Vagina (tissue), 2 donors: ENCODE measurements around the gene MKS1. TPM values are rescaled to one million over a fixed set of nuclear protein-coding genes. Genes with fewer than 3 reads are reported as not detected.

Source experiments
- DNase-seq, 2 donors: peaks; one replicate each; pipeline ENCODE4 v3.0.0-alpha.2; 2017; ENCODE audit errors: extremely low spot score in 2 of 2
- H3K27ac ChIP-seq: fragments of 200-600 bp; sonication (generic); one replicate; pipeline ENCODE4 v1.5.1; 2019
- H3K27me3 ChIP-seq: fragments of 200-600 bp; sonication (generic); one replicate; pipeline ENCODE4 v1.5.1; 2019
- H3K36me3 ChIP-seq, 2 donors: fragments of 200-600 bp; sonication (generic); one replicate each; pipeline ENCODE4 v1.5.1; 2017 to 2019
- H3K4me1 ChIP-seq: fragments of 200-600 bp; sonication (generic); one replicate; pipeline ENCODE4 v1.5.1; 2019
- H3K4me3 ChIP-seq, 2 donors: fragments of 200-600 bp; sonication (generic); 1 replicate in 1 of 2; 2 replicates in 1 of 2; pipeline ENCODE4 v1.5.1; 2016 to 2019
- H3K9me3 ChIP-seq: fragments of 200-600 bp; sonication (generic); one replicate; pipeline ENCODE4 v1.5.1; 2019
- POLR2A ChIP-seq, 2 donors: fragments of 450-650 bp; IDR thresholded peaks; one replicate each; pipeline ENCODE4 v1.6.1; 2017; ENCODE audit warnings: antibody characterized with exemption in 2 of 2, mild to moderate bottlenecking in 2 of 2, moderate library complexity in 2 of 2
- POLR2AphosphoS5 ChIP-seq, 2 donors: sonication (generic); formaldehyde crosslinking; IDR thresholded peaks; one replicate each; pipeline ENCODE4 v1.9.0; 2017; ENCODE audit warnings: antibody characterized with exemption in 2 of 2, mild to moderate bottlenecking in 2 of 2, low read depth in 1 of 2; ENCODE audit not compliant: insufficient read depth in 1 of 2
- intact Hi-C: fragments of 100-400 bp; cut with DNase I; formaldehyde crosslinking; loops from one replicate; pipeline ENCODE4 v1.15.1; 2023
- total RNA-seq: library from RNA; depleted of rRNA; stranded (reverse); fragments of >200 nt; gene quantifications from one replicate; pipeline ENCODE4 v1.2.3, GENCODE V29; 2016
- TF ChIP-seq, protein P1 (sequence below), 3 experiments: fragments of 450-650 bp in 2 of 3; fragments of 200-600 bp in 1 of 3; sonication (generic) in 1 of 3; IDR thresholded peaks; one replicate each; pipeline ENCODE4 v1.5.1; 2017 to 2019; ENCODE audit warnings: antibody characterized with exemption in 3 of 3, mild to moderate bottlenecking in 2 of 3, moderate library complexity in 2 of 3

The MKS1 gene
- total RNA-seq, 1 donor from 2014 or later: 13.0 TPM

DNA sequence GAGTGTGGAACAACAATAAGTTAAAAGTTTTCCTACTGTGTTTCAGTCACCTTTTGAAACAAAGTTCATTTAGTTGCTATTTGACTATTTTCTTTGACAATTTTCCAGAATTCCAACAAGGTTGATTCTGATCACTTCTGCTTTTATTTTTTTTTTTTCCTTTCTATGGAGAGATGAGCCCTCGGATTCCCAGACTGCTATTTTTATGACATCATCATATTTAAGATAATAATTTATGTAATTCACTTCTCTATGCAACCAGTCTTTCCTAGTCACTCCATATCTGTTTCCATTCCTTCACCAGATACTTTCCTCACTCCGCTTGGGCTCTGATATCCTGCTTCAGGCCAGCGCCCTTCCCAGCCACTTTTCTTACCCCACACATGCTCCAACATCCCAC, 44.2 kb downstream of the MKS1 start:
- DNase-seq: no peak
- TF ChIP-seq POLR2AphosphoS5 (IDR thresholded peaks at IDR 0.05; ENCODE audit: insufficient read depth in 1 of 2, low read depth in 1 of 2): no peak
- TF ChIP-seq POLR2A (IDR thresholded peaks at IDR 0.05): no peak
- TF ChIP-seq, protein P1, sequence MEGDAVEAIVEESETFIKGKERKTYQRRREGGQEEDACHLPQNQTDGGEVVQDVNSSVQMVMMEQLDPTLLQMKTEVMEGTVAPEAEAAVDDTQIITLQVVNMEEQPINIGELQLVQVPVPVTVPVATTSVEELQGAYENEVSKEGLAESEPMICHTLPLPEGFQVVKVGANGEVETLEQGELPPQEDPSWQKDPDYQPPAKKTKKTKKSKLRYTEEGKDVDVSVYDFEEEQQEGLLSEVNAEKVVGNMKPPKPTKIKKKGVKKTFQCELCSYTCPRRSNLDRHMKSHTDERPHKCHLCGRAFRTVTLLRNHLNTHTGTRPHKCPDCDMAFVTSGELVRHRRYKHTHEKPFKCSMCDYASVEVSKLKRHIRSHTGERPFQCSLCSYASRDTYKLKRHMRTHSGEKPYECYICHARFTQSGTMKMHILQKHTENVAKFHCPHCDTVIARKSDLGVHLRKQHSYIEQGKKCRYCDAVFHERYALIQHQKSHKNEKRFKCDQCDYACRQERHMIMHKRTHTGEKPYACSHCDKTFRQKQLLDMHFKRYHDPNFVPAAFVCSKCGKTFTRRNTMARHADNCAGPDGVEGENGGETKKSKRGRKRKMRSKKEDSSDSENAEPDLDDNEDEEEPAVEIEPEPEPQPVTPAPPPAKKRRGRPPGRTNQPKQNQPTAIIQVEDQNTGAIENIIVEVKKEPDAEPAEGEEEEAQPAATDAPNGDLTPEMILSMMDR (IDR thresholded peaks at IDR 0.05): no peak
- no peaks in the 10 kb centered on the region for H3K9me3 ChIP-seq
- H3K27me3 ChIP-seq: no peaks in the 10 kb centered on the region
- no peak overlapping the region for H3K4me3 ChIP-seq
- intact Hi-C loops: no loop called here
- no peaks in the 10 kb centered on the region for H3K4me1 ChIP-seq
- H3K27ac ChIP-seq: no peak overlapping the region
- H3K36me3 ChIP-seq: no peaks in the 10 kb centered on the region

DNA sequence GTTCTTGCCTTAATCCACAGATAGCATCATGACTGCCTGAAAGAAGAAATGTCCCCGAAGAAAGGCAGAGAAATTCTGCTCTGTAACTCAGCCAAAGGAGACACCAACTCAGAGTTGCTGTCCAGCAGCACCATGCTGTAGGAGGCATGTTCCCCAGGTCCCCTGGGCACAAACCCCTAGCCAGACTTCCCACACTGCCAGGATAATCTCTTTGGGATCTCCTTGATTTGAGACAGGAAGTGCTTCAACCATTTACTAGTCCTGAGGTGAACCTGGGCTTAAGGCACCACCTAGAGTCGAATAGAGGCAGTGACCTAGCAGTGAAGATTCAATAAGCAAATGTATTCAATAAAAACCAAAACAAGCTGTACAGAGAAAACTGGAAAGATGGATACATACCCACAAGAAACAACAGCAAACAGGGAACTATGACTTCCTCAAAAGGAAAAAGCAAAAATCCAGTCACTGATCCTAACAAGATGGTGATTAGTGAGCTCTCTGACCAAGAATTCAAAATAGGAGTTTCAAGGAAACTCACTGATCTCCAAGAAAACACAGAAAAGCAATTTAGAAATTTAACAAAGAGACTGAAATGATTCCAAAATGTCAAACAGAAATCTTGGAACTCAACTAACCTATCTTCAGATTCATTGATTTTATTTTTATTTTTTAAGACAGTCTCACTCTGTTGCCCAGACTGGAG, 46.5 kb downstream of the MKS1 start:
- Histone ChIP-seq H3K36me3 (no peaks in the 10 kb centered on the region), H3K27ac (no peak overlapping the region), H3K4me1 (no peaks in the 10 kb centered on the region), H3K9me3 (no peaks in the 10 kb centered on the region), H3K4me3 (no peak overlapping the region), H3K27me3 (no peaks in the 10 kb centered on the region)
- DNase-seq: no peak
- TF ChIP-seq, protein P1 (IDR thresholded peaks at IDR 0.05): peak in 1 of 3 experiments; percentile 14
- no peak for TF ChIP-seq POLR2A (IDR thresholded peaks at IDR 0.05)
- intact Hi-C loops: no loop called here

- Histone ChIP-seq H3K27ac (no peak overlapping the region), H3K4me1 (no peaks in the 10 kb centered on the region), H3K36me3 (no peaks in the 10 kb centered on the region), H3K27me3 (no peaks in the 10 kb centered on the region), H3K4me3 (no peak overlapping the region), H3K9me3 (no peaks in the 10 kb centered on the region)
- TF ChIP-seq POLR2A (IDR thresholded peaks at IDR 0.05) (no peak), POLR2AphosphoS5 (IDR thresholded peaks at IDR 0.05; ENCODE audit: insufficient read depth in 1 of 2, low read depth in 1 of 2) (no peak)
- TF ChIP-seq, protein P1 (IDR thresholded peaks at IDR 0.05): no peak
- intact Hi-C loops: no loop called here
- DNase-seq: no peak
Measured at GRCh38 chr17:58170622-58171021, 48.4 kb downstream of the MKS1 start.

GRCh38 chr17:58166682-58167081, 52.4 kb downstream of the MKS1 start, which contains the start of gene OR4D2:
TSS of gene OR4D2 (plus strand) at chr17:58166982. CDS start at chr17:58169656, 2,674 bp downstream.
- Histone ChIP-seq H3K36me3 (no peaks in the 10 kb centered on the region), H3K27me3 (no peaks in the 10 kb centered on the region), H3K4me3 (no peak within 1 kb of the TSS), H3K4me1 (no peaks in the 10 kb centered on the region), H3K27ac (no peak within 1 kb of the TSS), H3K9me3 (no peaks in the 10 kb centered on the region)
- intact Hi-C loops: no loop called here
- no peak for DNase-seq
- TF ChIP-seq, protein P1 (IDR thresholded peaks at IDR 0.05): no peak
- TF ChIP-seq POLR2A (IDR thresholded peaks at IDR 0.05): no peak
- no peak for TF ChIP-seq POLR2AphosphoS5 (IDR thresholded peaks at IDR 0.05; ENCODE audit: insufficient read depth in 1 of 2, low read depth in 1 of 2)

DNA sequence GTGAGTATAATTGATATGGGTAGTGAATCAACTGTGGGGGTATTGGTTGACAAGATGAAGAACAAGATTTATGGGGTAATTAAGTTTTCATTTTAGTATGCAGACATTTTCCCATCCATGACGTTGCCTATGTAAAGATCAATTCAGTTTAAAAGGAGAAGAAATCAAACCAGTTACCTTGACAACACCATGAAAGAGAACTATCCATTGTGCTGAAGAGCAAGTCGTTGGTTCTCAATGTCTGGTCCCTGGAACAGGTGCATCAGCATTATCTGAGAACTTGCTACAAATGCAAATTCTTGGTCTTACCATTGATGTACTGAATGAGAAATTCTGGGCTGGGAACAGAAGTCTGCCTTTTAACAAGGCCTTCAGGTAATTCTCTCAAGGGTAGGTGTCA, 53.1 kb downstream of the MKS1 start:
- Histone ChIP-seq H3K27ac (no peak overlapping the region), H3K4me1 (no peaks in the 10 kb centered on the region), H3K9me3 (no peaks in the 10 kb centered on the region), H3K36me3 (no peaks in the 10 kb centered on the region), H3K4me3 (no peak overlapping the region), H3K27me3 (no peaks in the 10 kb centered on the region)
- intact Hi-C loops: no loop called here
- TF ChIP-seq, protein P1 (IDR thresholded peaks at IDR 0.05): no peak
- no peak for TF ChIP-seq POLR2AphosphoS5 (IDR thresholded peaks at IDR 0.05; ENCODE audit: insufficient read depth in 1 of 2, low read depth in 1 of 2)
- TF ChIP-seq POLR2A (IDR thresholded peaks at IDR 0.05): no peak
- DNase-seq: no peak
